OCI-LY1 (cell line): ENCODE data around the gene SLC25A21.

Experiments
- H2AFZ ChIP-seq: fragments of 200-600 bp; sonication (generic), shearing (Covaris generic); 2 replicates; pipeline ENCODE4 v1.6.0; 2014; ENCODE audit warnings: antibody characterized with exemption, mild to moderate bottlenecking, low read length
- H3F3A ChIP-seq: fragments of 200-600 bp; sonication (generic), shearing (Covaris generic); 2 replicates; pipeline ENCODE4 v1.6.0; 2014; ENCODE audit warnings: mild to moderate bottlenecking, antibody characterized with exemption, low read length, moderate library complexity; ENCODE audit not compliant: insufficient read depth
- H3K27ac ChIP-seq: fragments of 200-600 bp; sonication (generic); 2 replicates; pipeline ENCODE4 v1.5.1; 2014; ENCODE audit warnings: low read length, mixed run types, mild to moderate bottlenecking, low read depth; ENCODE audit not compliant: poor library complexity, severe bottlenecking
- H3K27me3 ChIP-seq: fragments of 200-600 bp; sonication (generic); 2 replicates; pipeline ENCODE4 v1.6.0; 2014; ENCODE audit warnings: antibody characterized with exemption, mild to moderate bottlenecking, low read length, moderate library complexity; ENCODE audit not compliant: insufficient read depth
- H3K36me3 ChIP-seq: fragments of 200-600 bp; sonication (generic); 2 replicates; pipeline ENCODE4 v1.6.1; 2014; ENCODE audit warnings: mild to moderate bottlenecking, antibody characterized with exemption, low read length, moderate library complexity, mixed read lengths; ENCODE audit not compliant: insufficient read depth
- H3K4me1 ChIP-seq: fragments of 200-600 bp; sonication (generic); 2 replicates; pipeline ENCODE4 v1.5.1; 2014; ENCODE audit warnings: mild to moderate bottlenecking, low read length, moderate library complexity; ENCODE audit not compliant: insufficient read depth, severe bottlenecking
- H3K4me2 ChIP-seq: fragments of 200-600 bp; sonication (generic), shearing (Covaris generic); 2 replicates; pipeline ENCODE4 v1.6.1; 2014; ENCODE audit warnings: low read length
- H3K4me3 ChIP-seq: fragments of 200-600 bp; sonication (generic); 2 replicates; pipeline ENCODE4 v1.5.1; 2014; ENCODE audit warnings: low read length, low read depth, mild to moderate bottlenecking, mixed read lengths; ENCODE audit not compliant: poor library complexity, severe bottlenecking
- H3K79me2 ChIP-seq: fragments of 200-600 bp; shearing (Covaris generic); 2 replicates; pipeline ENCODE4 v1.6.1; 2016; ENCODE audit warnings: mixed run types, low read length, mixed read lengths; ENCODE audit not compliant: insufficient read depth
- H3K9ac ChIP-seq: fragments of 200-600 bp; sonication (generic), shearing (Covaris generic); 2 replicates; pipeline ENCODE4 v1.6.1; 2014; ENCODE audit warnings: mild to moderate bottlenecking, low read length, mixed read lengths
- H3K9me2 ChIP-seq: fragments of 200-600 bp; sonication (generic), shearing (Covaris generic); 2 replicates; pipeline ENCODE4 v1.6.1; 2014; ENCODE audit warnings: low read depth, mild to moderate bottlenecking, low read length, mixed read lengths
- H3K9me3 ChIP-seq: fragments of 200-600 bp; shearing (Covaris generic); 2 replicates; pipeline ENCODE4 v1.6.1; 2014; ENCODE audit warnings: low read length, mixed read lengths
- H4K20me1 ChIP-seq: fragments of 200-600 bp; sonication (generic), shearing (Covaris generic); 2 replicates; pipeline ENCODE4 v1.6.0; 2016; ENCODE audit warnings: mild to moderate bottlenecking, low read length; ENCODE audit not compliant: insufficient read depth
- EZH2 ChIP-seq: fragments of 200-600 bp; sonication (generic), shearing (Covaris generic); IDR thresholded peaks from 2 replicates; pipeline ENCODE4 v1.8.0; 2017; ENCODE audit warnings: borderline replicate concordance, mixed run types, mild to moderate bottlenecking, antibody characterized with exemption, low read length, moderate library complexity, mixed read lengths
- TF ChIP-seq, protein P1 (sequence below): fragments of 200-600 bp; sonication (generic), shearing (Covaris generic); IDR thresholded peaks from 2 replicates; pipeline ENCODE4 v1.5.1; 2017; ENCODE audit warnings: mild to moderate bottlenecking, antibody characterized with exemption, low read length, moderate library complexity, mixed read lengths

Gene SLC25A21

DNA sequence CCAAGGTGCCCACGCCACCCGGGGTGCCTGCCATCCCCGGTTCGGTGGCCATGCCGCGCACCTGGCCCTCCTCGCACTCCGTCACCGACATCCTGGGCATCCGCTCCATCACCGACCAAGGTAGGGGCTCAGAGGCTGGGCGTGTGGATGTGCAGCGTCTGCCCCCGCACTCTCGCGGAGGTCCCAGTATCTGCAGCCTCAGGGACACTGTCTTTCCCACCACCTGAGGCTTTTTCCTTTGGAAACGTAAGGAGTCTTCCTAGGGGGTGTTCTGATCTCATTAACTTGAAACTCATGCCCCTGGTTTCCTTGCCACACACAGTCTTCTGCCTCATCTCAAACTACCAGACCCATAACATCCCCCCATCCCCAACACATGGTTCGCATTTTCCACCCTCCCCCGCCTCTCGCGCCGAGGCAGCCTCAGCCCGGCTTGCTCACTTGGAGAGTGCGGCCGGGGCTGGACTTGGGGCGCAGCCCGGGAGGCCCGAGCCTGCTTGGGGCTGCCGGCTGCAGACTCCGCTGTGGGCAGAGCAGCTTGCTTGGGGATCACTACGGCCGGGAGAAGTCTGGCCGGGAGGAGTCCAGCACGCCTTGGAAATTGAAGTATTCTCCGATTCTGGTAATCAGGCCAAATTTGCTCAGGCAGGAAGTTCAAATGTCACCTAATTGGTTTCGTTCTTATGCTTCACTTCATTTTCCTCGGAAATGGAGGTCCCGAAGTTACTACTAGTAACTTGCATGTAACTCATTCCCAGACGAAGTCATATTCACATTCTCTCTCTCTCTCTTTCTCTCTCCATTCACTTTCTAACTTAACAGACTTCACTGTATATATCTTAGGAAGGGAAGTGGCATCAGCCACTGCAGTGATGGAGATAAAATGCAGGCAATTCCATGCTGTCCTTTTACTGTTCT is 508.7 kb downstream of the SLC25A21 start:
- no peak overlapping the region for H3K9ac ChIP-seq
- no peak overlapping the region for H3K4me3 ChIP-seq
- no peaks in the 10 kb centered on the region for H3K79me2 ChIP-seq
- H3K4me2 ChIP-seq = no peak overlapping the region
- H3K9me3 ChIP-seq = no peaks in the 10 kb centered on the region
- no peak for TF ChIP-seq EZH2
- TF ChIP-seq, protein P1, sequence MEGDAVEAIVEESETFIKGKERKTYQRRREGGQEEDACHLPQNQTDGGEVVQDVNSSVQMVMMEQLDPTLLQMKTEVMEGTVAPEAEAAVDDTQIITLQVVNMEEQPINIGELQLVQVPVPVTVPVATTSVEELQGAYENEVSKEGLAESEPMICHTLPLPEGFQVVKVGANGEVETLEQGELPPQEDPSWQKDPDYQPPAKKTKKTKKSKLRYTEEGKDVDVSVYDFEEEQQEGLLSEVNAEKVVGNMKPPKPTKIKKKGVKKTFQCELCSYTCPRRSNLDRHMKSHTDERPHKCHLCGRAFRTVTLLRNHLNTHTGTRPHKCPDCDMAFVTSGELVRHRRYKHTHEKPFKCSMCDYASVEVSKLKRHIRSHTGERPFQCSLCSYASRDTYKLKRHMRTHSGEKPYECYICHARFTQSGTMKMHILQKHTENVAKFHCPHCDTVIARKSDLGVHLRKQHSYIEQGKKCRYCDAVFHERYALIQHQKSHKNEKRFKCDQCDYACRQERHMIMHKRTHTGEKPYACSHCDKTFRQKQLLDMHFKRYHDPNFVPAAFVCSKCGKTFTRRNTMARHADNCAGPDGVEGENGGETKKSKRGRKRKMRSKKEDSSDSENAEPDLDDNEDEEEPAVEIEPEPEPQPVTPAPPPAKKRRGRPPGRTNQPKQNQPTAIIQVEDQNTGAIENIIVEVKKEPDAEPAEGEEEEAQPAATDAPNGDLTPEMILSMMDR = no peak
- H3K27ac ChIP-seq = no peak overlapping the region
- H3K9me2 ChIP-seq = no peaks in the 10 kb centered on the region
- no peak overlapping the region for H2AFZ ChIP-seq
- H3K27me3 ChIP-seq = no peaks in the 10 kb centered on the region
- H3K4me1 ChIP-seq = no peaks in the 10 kb centered on the region
- H3K36me3 ChIP-seq = no peaks in the 10 kb centered on the region
- no peaks in the 10 kb centered on the region for H4K20me1 ChIP-seq
- no peaks in the 10 kb centered on the region for H3F3A ChIP-seq

DNA sequence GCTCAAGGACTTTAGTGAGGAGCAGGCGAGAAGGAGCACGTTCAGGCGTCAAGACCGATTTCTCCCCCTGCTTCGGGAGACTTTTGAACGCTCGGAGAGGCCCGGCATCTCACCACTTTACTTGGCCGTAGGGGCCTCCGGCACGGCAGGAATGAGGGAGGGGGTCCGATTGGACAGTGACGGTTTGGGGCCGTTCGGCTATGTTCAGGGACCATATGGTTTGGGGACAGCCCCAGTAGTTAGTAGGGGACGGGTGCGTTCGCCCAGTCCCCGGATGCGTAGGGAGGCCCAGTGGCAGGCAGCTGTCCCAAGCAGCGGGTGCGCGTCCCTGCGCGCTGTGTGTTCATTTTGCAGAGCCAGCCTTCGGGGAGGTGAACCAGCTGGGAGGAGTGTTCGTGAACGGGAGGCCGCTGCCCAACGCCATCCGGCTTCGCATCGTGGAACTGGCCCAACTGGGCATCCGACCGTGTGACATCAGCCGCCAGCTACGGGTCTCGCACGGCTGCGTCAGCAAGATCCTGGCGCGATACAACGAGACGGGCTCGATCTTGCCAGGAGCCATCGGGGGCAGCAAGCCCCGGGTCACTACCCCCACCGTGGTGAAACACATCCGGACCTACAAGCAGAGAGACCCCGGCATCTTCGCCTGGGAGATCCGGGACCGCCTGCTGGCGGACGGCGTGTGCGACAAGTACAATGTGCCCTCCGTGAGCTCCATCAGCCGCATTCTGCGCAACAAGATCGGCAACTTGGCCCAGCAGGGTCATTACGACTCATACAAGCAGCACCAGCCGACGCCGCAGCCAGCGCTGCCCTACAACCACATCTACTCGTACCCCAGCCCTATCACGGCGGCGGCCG is 509.6 kb downstream of the SLC25A21 start:
- Histone ChIP-seq H3K4me1 (no peaks in the 10 kb centered on the region), H3K4me2 (no peak overlapping the region), H3K9me2 (no peaks in the 10 kb centered on the region), H2AFZ (no peak overlapping the region), H3K27me3 (no peaks in the 10 kb centered on the region), H3K9ac (no peak overlapping the region), H3K9me3 (no peaks in the 10 kb centered on the region), H3K4me3 (no peak overlapping the region), H3K36me3 (no peaks in the 10 kb centered on the region), H3F3A (no peaks in the 10 kb centered on the region), H3K79me2 (no peaks in the 10 kb centered on the region), H4K20me1 (no peaks in the 10 kb centered on the region), H3K27ac (no peak overlapping the region)
- TF ChIP-seq, protein P1 = no peak
- TF ChIP-seq EZH2 = no peak

DNA sequence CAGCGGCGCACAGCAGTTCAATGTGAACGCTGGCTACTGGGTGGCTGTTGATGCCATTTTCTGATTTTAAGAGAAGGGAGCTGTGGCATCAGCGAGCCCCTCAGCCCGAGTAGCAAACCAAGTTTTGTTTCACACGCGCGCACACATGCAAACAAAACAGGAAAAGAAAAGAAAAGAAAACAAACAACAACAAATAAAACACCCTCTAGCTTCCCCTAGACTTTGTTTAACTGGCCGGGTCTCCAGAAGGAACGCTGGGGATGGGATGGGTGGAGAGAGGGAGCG is 510.2 kb downstream of the SLC25A21 start:
- no peaks in the 10 kb centered on the region for H3F3A ChIP-seq
- no peak overlapping the region for H3K9ac ChIP-seq
- TF ChIP-seq, protein P1 = no peak
- no peak for TF ChIP-seq EZH2
- H3K4me3 ChIP-seq = no peak overlapping the region
- H4K20me1 ChIP-seq = no peaks in the 10 kb centered on the region
- no peaks in the 10 kb centered on the region for H3K9me3 ChIP-seq
- no peaks in the 10 kb centered on the region for H3K79me2 ChIP-seq
- H3K27ac ChIP-seq = no peak overlapping the region
- H3K27me3 ChIP-seq = no peaks in the 10 kb centered on the region
- no peak overlapping the region for H2AFZ ChIP-seq
- H3K9me2 ChIP-seq = no peaks in the 10 kb centered on the region
- H3K4me1 ChIP-seq = no peaks in the 10 kb centered on the region
- no peak overlapping the region for H3K4me2 ChIP-seq
- H3K36me3 ChIP-seq = no peaks in the 10 kb centered on the region
